Left cardiac atrium (tissue), 4 donors: ENCODE data around the gene PCDHGC5. TPM values are rescaled to one million over a fixed set of nuclear protein-coding genes. Genes with fewer than 3 reads are reported as not detected.

ENCODE experiments used
- ATAC-seq, 2 donors: fragments of 200-7000 bp; cut with Tn5 transposase; one replicate each; pipeline ENCODE4 v1.9.1; 2020; ENCODE audit warnings: mild to moderate bottlenecking in 2 of 2, moderate library complexity in 2 of 2
- DNase-seq: peaks from one replicate; pipeline ENCODE4 v3.0.0-alpha.2; 2020
- intact Hi-C, 2 donors: fragments of 100-400 bp; cut with DNase I; formaldehyde crosslinking; loops; one replicate each; pipeline versions ENCODE4 v1.14.1 to v1.15.1; 2022 to 2023
- total RNA-seq, 2 donors: library from RNA; stranded (reverse); fragmentation: NEBNext Ultra II Directional; extraction: Animal tissue kit (Norgen Biotek cat#: 25700); gene quantifications; one replicate each; pipeline ENCODE4 v1.2.1, GENCODE V29; 2021
- donor health status: DM: no; HTN: yes; CAD: no.
- donor health status: DM: no; HTN: yes; CAD: no; lungs with severe emphysema.
- donor health status: DM: yes; HTN: yes; CAD: no.
- donor health status: Dilated cardiomyopathy.

The PCDHGC5 gene
- total RNA-seq, 2 donors from 2014 or later, result 0.97 to 1.7 TPM

- intact Hi-C loops, result loop anchor here (5.0 to 10.0 kb wide), 3 partner anchors 40 to 98 kb away; partner anchors contain the start of genes PCDHGA11 (in 1 of the 2) and PCDHGC3 (in 1 of the 2)
- DNase-seq (no peak), ATAC-seq (no peak)
These were observed 33.4 kb downstream of the PCDHGC5 start for GRCh38 chr5:141522301-141522700.

- DNase-seq, result no peak
- intact Hi-C loops, result loop anchor here (5.0 to 10.0 kb wide), 3 partner anchors 38 to 99 kb away; partner anchors contain the start of genes PCDHGA11 (in 1 of the 2) and PCDHGC3 (in 1 of the 2)
- no peak for ATAC-seq
These were observed 35.1 kb downstream of the PCDHGC5 start for GRCh38 chr5:141523991-141524390.

GRCh38 chr5:141524604-141525597, 36.0 kb downstream of the PCDHGC5 start:
- peak; percentile 85 for DNase-seq
- peak; percentile 61 to 85 for ATAC-seq
- intact Hi-C loops, result loop anchor here (5.0 to 10.0 kb wide), 3 partner anchors 37 to 100 kb away; partner anchors contain the start of genes PCDHGA11 (in 1 of the 2) and PCDHGC3 (in 1 of the 2)

GRCh38 chr5:141525653-141526052, 36.8 kb downstream of the PCDHGC5 start:
- intact Hi-C loops, result loop anchor here in 1 of 2 donors (10.0 kb wide), 1 partner anchor 101 kb away; the partner anchor contains the start of gene PCDHGA11
- DNase-seq (no peak), ATAC-seq (no peak)

- no peak for ATAC-seq
- intact Hi-C loops, result loop anchor here in 1 of 2 donors (10.0 kb wide), 1 partner anchor 103 kb away; the partner anchor contains the start of gene PCDHGA11
These were observed 38.5 kb downstream of the PCDHGC5 start for GRCh38 chr5:141527426-141527825.

GRCh38 chr5:141528291-141528984, 39.6 kb downstream of the PCDHGC5 start:
- ATAC-seq (peak; percentile 19 to 56), DNase-seq (peak; percentile 79)
- intact Hi-C loops, result loop anchor here in 1 of 2 donors (10.0 kb wide), 1 partner anchor 104 kb away; the partner anchor contains the start of gene PCDHGA11

More at GRCh38 chr5:141527426-141527825, 38.5 kb downstream of the PCDHGC5 start:
- no peak for DNase-seq

- DNase-seq (peak; percentile 59), ATAC-seq (peak; percentile 25 to 84)
- intact Hi-C loops, result loop anchor here in 1 of 2 donors (10.0 kb wide), 1 partner anchor 104 kb away; the partner anchor contains the start of gene PCDHGA11
These were observed 40.1 kb downstream of the PCDHGC5 start for GRCh38 chr5:141529002-141529401.

GRCh38 chr5:141529873-141530272, 41.0 kb downstream of the PCDHGC5 start:
- no peak for ATAC-seq
- no peak for DNase-seq
- intact Hi-C loops, result loop anchor here in 1 of 2 donors (10.0 kb wide), 1 partner anchor 105 kb away; the partner anchor contains the start of gene PCDHGA11

- DNase-seq (no peak), ATAC-seq (no peak)
- intact Hi-C loops, result no loop called here
These were observed 43.8 kb downstream of the PCDHGC5 start for GRCh38 chr5:141532726-141533125.

GRCh38 chr5:141533897-141534296, 45.0 kb downstream of the PCDHGC5 start:
- ATAC-seq (no peak), DNase-seq (no peak)
- intact Hi-C loops, result no loop called here

- no peak for ATAC-seq
These were observed 45.8 kb downstream of the PCDHGC5 start for GRCh38 chr5:141534492-141535213.

More at GRCh38 chr5:141534492-141535213, 45.8 kb downstream of the PCDHGC5 start:
- no peak for DNase-seq
- intact Hi-C loops, result no loop called here

Other genes starting within 250 kb of the PCDHGC5 start
- 1 to 10 TPM; 4.5 to 5.7 TPM for gene PCDHB15, start 243.7 kb upstream of the PCDHGC5 start, total RNA-seq
- not detected for gene SLC25A2, start 185.0 kb upstream of the PCDHGC5 start, total RNA-seq
- gene TAF7, start 168.3 kb upstream of the PCDHGC5 start, total RNA-seq, result 10 to 100 TPM; 86.3 to 93.5 TPM
- gene PCDHGA1, start 158.6 kb upstream of the PCDHGC5 start, total RNA-seq, result 1 to 10 TPM; 1.4 to 1.8 TPM
- gene PCDHGA2, start 150.3 kb upstream of the PCDHGC5 start, total RNA-seq, result 1 to 10 TPM; 4.5 to 7.3 TPM
- gene PCDHGA3, start 145.3 kb upstream of the PCDHGC5 start, total RNA-seq, result 1 to 10 TPM; 5.0 to 5.8 TPM
- gene PCDHGB1, start 139.0 kb upstream of the PCDHGC5 start, total RNA-seq, result 1 to 10 TPM; 3.0 to 3.2 TPM
- 1 to 10 TPM; 4.0 to 4.3 TPM for gene PCDHGA4, start 134.1 kb upstream of the PCDHGC5 start, total RNA-seq
- 1 to 10 TPM; 4.0 to 5.4 TPM for gene PCDHGB2, start 129.1 kb upstream of the PCDHGC5 start, total RNA-seq
- 1 to 10 TPM; 3.5 to 4.3 TPM for gene PCDHGA5, start 124.9 kb upstream of the PCDHGC5 start, total RNA-seq
- 1 to 10 TPM; 3.9 to 4.6 TPM for gene PCDHGB3, start 118.8 kb upstream of the PCDHGC5 start, total RNA-seq
- 1 to 10 TPM; 3.7 to 4.4 TPM for gene PCDHGA6, start 115.2 kb upstream of the PCDHGC5 start, total RNA-seq
- gene PCDHGA7, start 106.3 kb upstream of the PCDHGC5 start, total RNA-seq, result 1 to 10 TPM; 3.2 to 3.5 TPM
- 1 to 10 TPM; 4.4 to 4.5 TPM for gene PCDHGB4, start 101.4 kb upstream of the PCDHGC5 start, total RNA-seq
- 1 to 10 TPM; 2.9 to 3.7 TPM for gene PCDHGA8, start 96.4 kb upstream of the PCDHGC5 start, total RNA-seq
- 1 to 10 TPM; 6.4 to 7.7 TPM for gene PCDHGB5, start 91.1 kb upstream of the PCDHGC5 start, total RNA-seq
- gene PCDHGA9, start 86.3 kb upstream of the PCDHGC5 start, total RNA-seq, result 1 to 10 TPM; 3.6 to 4.0 TPM
- 1 to 10 TPM; 4.9 to 5.2 TPM for gene PCDHGB6, start 81.1 kb upstream of the PCDHGC5 start, total RNA-seq
- gene PCDHGA10, start 76.1 kb upstream of the PCDHGC5 start, total RNA-seq, result 1 to 10 TPM; 3.3 to 4.6 TPM
- 1 to 10 TPM; 7.6 to 8.8 TPM for gene PCDHGB7, start 71.4 kb upstream of the PCDHGC5 start, total RNA-seq
- 1 to 10 TPM; 3.2 to 3.5 TPM for gene PCDHGA11, start 68.0 kb upstream of the PCDHGC5 start, total RNA-seq
- 1 to 10 TPM; 4.5 to 6.5 TPM for gene PCDHGA12, start 58.6 kb upstream of the PCDHGC5 start, total RNA-seq
- 10 to 100 TPM; 33.7 to 39.1 TPM for gene PCDHGC3, start 13.1 kb upstream of the PCDHGC5 start, total RNA-seq
- gene PCDHGC4, start 4.1 kb upstream of the PCDHGC5 start, total RNA-seq, result 1 to 10 TPM; 1.4 to 1.7 TPM
- 10 to 100 TPM; 25.9 to 39.4 TPM for gene DIAPH1, start 129.9 kb downstream of the PCDHGC5 start, total RNA-seq
- gene HDAC3, start 147.8 kb downstream of the PCDHGC5 start, total RNA-seq, result 10 to 100 TPM; 21.1 to 29.8 TPM
- gene RELL2, start 147.9 kb downstream of the PCDHGC5 start, total RNA-seq, result 1 to 10 TPM; 1.4 to 1.6 TPM
- gene FCHSD1, start 162.3 kb downstream of the PCDHGC5 start, total RNA-seq, result 1 to 10 TPM; 6.1 to 7.3 TPM
- 10 to 100 TPM; 10.1 to 18.7 TPM for gene ARAP3, start 193.1 kb downstream of the PCDHGC5 start, total RNA-seq